Activated T-helper 1 cell treated with anti-CD3 and anti-CD28 coated beads, Interleukin-2, amount 50 U/mL, for 16 hours (primary cell): ENCODE results near the gene PLA2G4B.
"Not testable (repeated sequence)": the region's sequence is repeated elsewhere in the genome, so short reads cannot be mapped to it uniquely, and the experiment has no call there.

Experiments
- DNase-seq, 2 donors: peaks; one replicate each; pipeline ENCODE4 v3.0.0-alpha.2; 2020; ENCODE audit warnings: low read depth in 1 of 2, low spot score in 1 of 2

Gene PLA2G4B

GRCh38 chr15:41827290-41827879 lies 11.3 kb upstream of the PLA2G4B start:
- peak in 1 of 2 donors; percentile 15 for DNase-seq

- DNase-seq: peak; percentile 92 to 96
Measured at GRCh38 chr15:41827880-41828806, 10.5 kb upstream of the PLA2G4B start, which contains the start of gene JMJD7. JMJD7 (plus strand) TSS chr15:41828092; CDS start chr15:41828125, 33 bp downstream.

- no peak for DNase-seq
Measured at GRCh38 chr15:41828807-41829141, 9.9 kb upstream of the PLA2G4B start.

- DNase-seq: no peak
Measured at GRCh38 chr15:41829959-41830646, 8.5 kb upstream of the PLA2G4B start.

- DNase-seq: not testable (repeated sequence)
Measured at GRCh38 chr15:41831291-41831690, 7.4 kb upstream of the PLA2G4B start.

GRCh38 chr15:41832208-41832607 lies 6.4 kb upstream of the PLA2G4B start:
- no peak for DNase-seq

- DNase-seq: no peak
Measured at GRCh38 chr15:41832875-41833274, 5.8 kb upstream of the PLA2G4B start.

GRCh38 chr15:41834096-41834495 lies 4.6 kb upstream of the PLA2G4B start:
- no peak for DNase-seq

- DNase-seq: no peak
Measured at GRCh38 chr15:41836073-41836472, 2.6 kb upstream of the PLA2G4B start.

- DNase-seq: no peak
Measured at GRCh38 chr15:41836713-41837454, 1.8 kb upstream of the PLA2G4B start.

- no peak for DNase-seq
Measured at GRCh38 chr15:41839781-41840491, 1.3 kb downstream of the PLA2G4B start.

GRCh38 chr15:41840673-41841072 lies 2.0 kb downstream of the PLA2G4B start:
- DNase-seq: no peak

- no peak for DNase-seq
Measured at GRCh38 chr15:41841131-41841530, 2.5 kb downstream of the PLA2G4B start.

GRCh38 chr15:41842229-41842628 lies 3.6 kb downstream of the PLA2G4B start:
- no peak for DNase-seq

GRCh38 chr15:41843571-41843970 lies 4.9 kb downstream of the PLA2G4B start:
- no peak for DNase-seq

- DNase-seq: no peak
Measured at GRCh38 chr15:41844814-41845213, 6.2 kb downstream of the PLA2G4B start.

GRCh38 chr15:41847206-41847605 lies 8.6 kb downstream of the PLA2G4B start:
- no peak for DNase-seq

GRCh38 chr15:41847981-41848380 lies 9.3 kb downstream of the PLA2G4B start:
- DNase-seq: no peak

- DNase-seq: no peak
Measured at GRCh38 chr15:41848631-41849030, 10.0 kb downstream of the PLA2G4B start.

GRCh38 chr15:41849204-41849603 lies 10.6 kb downstream of the PLA2G4B start:
- DNase-seq: no peak

GRCh38 chr15:41849861-41850260 lies 11.2 kb downstream of the PLA2G4B start:
- no peak for DNase-seq
